GM21528 (cell line): ENCODE measurements around the gene SRCAP.
A peak's percentile ranks its signal among the peaks of the same experiment; 100 is the strongest.
"Not testable (repeated sequence)": the region's sequence is repeated elsewhere in the genome, so short reads cannot be mapped to it uniquely, and the experiment has no call there.

Experiments used
- ATAC-seq: cut with Tn5 transposase; IDR thresholded peaks from one replicate; pipeline ENCODE4 v1.9.1; 2021; ENCODE audit warnings: mild to moderate bottlenecking, moderate library complexity; ENCODE audit not compliant: unreplicated experiment, low FRiP score

Gene SRCAP

GRCh38 chr16:30697264-30698138 is 1.5 kb upstream of the SRCAP start:
- no peak for ATAC-seq

GRCh38 chr16:30698139-30698815 is 694 bp upstream of the SRCAP start:
- ATAC-seq: peak; percentile 72

- no peak for ATAC-seq
These were observed 686 bp downstream of the SRCAP start for GRCh38 chr16:30699615-30700099.

GRCh38 chr16:30700491-30700890 is 1.5 kb downstream of the SRCAP start:
- no peak for ATAC-seq

GRCh38 chr16:30700971-30701370 is 2.0 kb downstream of the SRCAP start:
- ATAC-seq: no peak

- not testable (repeated sequence) for ATAC-seq
These were observed 4.1 kb downstream of the SRCAP start for GRCh38 chr16:30703071-30703470.

GRCh38 chr16:30703971-30704370 is 5.0 kb downstream of the SRCAP start:
- no peak for ATAC-seq

GRCh38 chr16:30706046-30706445 is 7.1 kb downstream of the SRCAP start:
- ATAC-seq: no peak

GRCh38 chr16:30710971-30711370 is 12.0 kb downstream of the SRCAP start:
- ATAC-seq: no peak

GRCh38 chr16:30711712-30712111 is 12.7 kb downstream of the SRCAP start:
- ATAC-seq: no peak

GRCh38 chr16:30715750-30716445 is 16.9 kb downstream of the SRCAP start:
- no peak for ATAC-seq

GRCh38 chr16:30720086-30720485 is 21.1 kb downstream of the SRCAP start:
- no peak for ATAC-seq

- ATAC-seq: no peak
These were observed 21.7 kb downstream of the SRCAP start for GRCh38 chr16:30720694-30721093.

GRCh38 chr16:30721167-30721566 is 22.2 kb downstream of the SRCAP start:
- ATAC-seq: no peak

GRCh38 chr16:30721606-30722005 is 22.6 kb downstream of the SRCAP start:
- ATAC-seq: no peak

GRCh38 chr16:30722443-30722842 is 23.5 kb downstream of the SRCAP start:
- no peak for ATAC-seq

- ATAC-seq: no peak
These were observed 23.9 kb downstream of the SRCAP start for GRCh38 chr16:30722916-30723315.

- ATAC-seq: no peak
These were observed 24.9 kb downstream of the SRCAP start for GRCh38 chr16:30723725-30724355.

- ATAC-seq: no peak
These were observed 25.9 kb downstream of the SRCAP start for GRCh38 chr16:30724641-30725417.

GRCh38 chr16:30725418-30725792 is 26.4 kb downstream of the SRCAP start:
- no peak for ATAC-seq
